Subcutaneous adipose tissue (tissue), 4 donors: ENCODE data around the gene LRFN4. TPM values are rescaled to one million over a fixed set of nuclear protein-coding genes. Genes with fewer than 3 reads are reported as not detected.

Experiments
- total RNA-seq, 4 donors: library from RNA; depleted of rRNA; stranded (reverse); fragments of >200 nt; gene quantifications; one replicate each; pipeline ENCODE4 v1.1.0, GENCODE V29; 2016
- TF ChIP-seq, protein P1 (sequence below): fragments of 450-650 bp; IDR thresholded peaks from one replicate; pipeline ENCODE4 v1.5.1; 2016; ENCODE audit warnings: low read depth, mild to moderate bottlenecking, control low read depth, antibody characterized with exemption, moderate library complexity

Gene LRFN4
- total RNA-seq, 4 donors from 2014 or later = 6.8 to 21.5 (median 9.8) TPM

- TF ChIP-seq, protein P1, sequence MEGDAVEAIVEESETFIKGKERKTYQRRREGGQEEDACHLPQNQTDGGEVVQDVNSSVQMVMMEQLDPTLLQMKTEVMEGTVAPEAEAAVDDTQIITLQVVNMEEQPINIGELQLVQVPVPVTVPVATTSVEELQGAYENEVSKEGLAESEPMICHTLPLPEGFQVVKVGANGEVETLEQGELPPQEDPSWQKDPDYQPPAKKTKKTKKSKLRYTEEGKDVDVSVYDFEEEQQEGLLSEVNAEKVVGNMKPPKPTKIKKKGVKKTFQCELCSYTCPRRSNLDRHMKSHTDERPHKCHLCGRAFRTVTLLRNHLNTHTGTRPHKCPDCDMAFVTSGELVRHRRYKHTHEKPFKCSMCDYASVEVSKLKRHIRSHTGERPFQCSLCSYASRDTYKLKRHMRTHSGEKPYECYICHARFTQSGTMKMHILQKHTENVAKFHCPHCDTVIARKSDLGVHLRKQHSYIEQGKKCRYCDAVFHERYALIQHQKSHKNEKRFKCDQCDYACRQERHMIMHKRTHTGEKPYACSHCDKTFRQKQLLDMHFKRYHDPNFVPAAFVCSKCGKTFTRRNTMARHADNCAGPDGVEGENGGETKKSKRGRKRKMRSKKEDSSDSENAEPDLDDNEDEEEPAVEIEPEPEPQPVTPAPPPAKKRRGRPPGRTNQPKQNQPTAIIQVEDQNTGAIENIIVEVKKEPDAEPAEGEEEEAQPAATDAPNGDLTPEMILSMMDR = no peak
These were observed 14.0 kb downstream of the LRFN4 start for GRCh38 chr11:66870616-66871520.

DNA sequence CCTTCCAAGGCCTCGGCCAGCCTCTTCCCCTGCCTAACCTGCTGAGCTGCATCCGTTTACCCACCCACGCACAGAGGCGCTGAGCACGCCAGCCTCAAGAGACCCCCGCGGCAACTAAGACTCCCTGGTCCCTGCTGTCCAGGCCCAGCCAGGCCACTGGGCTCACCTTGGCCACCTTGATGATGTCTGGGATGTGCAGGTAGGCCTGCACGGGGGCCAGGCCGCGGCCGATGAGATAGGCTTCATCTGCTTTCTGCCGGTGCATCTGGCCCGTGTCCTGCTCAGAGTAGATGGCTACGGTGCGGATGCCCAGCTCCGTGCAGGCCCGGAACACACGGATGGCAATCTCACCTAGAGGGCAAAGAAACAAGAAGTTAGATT lies 14.6 kb downstream of the LRFN4 start:
- TF ChIP-seq, protein P1 = no peak

DNA sequence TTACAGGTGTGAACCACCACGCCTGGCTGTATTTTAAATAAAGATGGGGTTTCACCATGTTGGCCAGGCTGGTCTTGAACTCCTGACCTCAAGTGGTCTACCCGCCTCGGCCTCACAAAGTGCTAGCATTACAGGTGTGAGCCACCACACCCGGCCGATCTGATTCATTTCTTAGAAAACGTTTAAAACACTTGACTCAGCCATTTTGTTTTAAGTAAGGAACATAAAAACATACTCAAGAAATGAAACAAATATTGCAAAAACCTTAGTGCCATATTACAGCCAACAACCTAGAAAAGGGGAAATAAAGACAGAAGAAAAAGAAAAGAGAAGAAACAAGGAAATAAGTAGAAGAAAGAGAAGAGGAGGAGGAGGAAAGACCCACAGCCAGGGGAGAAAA lies 17.4 kb downstream of the LRFN4 start:
- TF ChIP-seq, protein P1 = no peak

DNA sequence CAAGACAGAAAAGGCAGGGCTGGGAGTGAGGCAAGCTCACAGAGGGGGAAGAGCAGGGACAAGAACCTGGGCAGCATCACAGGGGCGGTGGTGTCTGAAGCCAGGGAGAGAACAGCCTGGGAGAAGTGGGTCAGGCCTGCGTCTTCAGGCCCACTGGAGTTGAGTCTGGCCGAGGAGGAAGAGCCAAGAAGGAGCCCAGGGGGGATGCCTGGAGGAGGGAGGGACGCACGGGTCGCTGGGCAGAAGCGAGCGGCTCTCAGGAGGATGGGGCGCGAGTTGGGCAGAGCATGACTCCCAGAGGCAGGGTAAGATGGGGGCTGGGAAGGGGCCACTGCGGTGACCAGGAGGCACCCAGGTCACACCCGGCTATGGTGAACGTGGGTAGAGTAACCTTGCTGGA lies 18.5 kb downstream of the LRFN4 start:
- TF ChIP-seq, protein P1 = no peak

GRCh38 chr11:66877588-66878385 lies 20.9 kb downstream of the LRFN4 start:
- TF ChIP-seq, protein P1 = no peak

DNA sequence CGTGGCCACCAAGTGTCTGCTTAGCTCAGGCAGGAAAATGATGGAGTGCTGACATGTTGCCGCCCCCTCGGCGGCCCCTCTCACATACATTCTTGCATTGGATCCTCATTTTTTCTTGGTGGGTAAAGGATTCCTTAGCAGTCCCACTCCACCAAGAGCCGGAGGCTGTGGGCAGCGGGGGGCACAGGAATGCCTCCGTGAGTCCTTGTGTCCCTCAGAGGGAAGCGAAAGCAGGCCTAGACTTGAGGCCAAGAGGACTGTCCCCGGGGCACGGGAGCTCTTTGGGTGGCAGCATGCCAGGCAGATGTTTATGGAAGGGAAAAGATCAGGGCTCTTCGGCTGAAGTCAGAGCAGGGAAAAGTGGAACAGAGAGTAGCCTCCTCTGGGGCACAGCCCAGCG lies 21.6 kb downstream of the LRFN4 start:
- TF ChIP-seq, protein P1 = no peak

DNA sequence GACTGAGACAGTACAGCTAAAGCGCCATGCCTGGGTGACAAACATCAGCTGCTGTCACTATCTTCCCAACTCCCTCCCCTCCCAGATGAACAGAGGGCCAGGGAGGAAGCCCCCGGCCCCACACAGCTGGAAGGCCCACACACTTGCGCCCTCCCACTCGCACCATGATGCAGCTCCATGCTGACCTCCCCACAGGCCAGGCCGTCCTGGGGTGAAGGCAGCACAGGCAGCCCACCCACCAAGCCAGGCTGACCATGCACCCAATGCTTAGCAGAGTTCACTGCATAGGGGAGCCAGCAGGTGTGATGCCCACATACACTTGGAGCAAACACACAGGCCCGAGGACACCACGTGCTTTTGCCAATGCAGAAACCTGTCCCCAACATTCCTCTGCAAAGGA lies 22.1 kb downstream of the LRFN4 start:
- TF ChIP-seq, protein P1 = no peak
